Cortex of kidney (tissue), 1 donor: ENCODE measurements around the gene GPR87.

ENCODE experiments used
- DNase-seq: peaks from one replicate; lab custom pipeline; 2025; lab: John Stamatoyannopoulos, UW

Gene GPR87

GRCh38 chr3:151316267-151316991, at the start of gene GPR87:
Gene GPR87 (minus strand): TSS chr3:151316820. CDS start chr3:151300100, 16,720 bp downstream.
- no peak for DNase-seq

GRCh38 chr3:151362751-151363174, 46.1 kb upstream of the GPR87 start:
- DNase-seq: no peak

GRCh38 chr3:151357463-151357850, 40.8 kb upstream of the GPR87 start:
- no peak for DNase-seq

GRCh38 chr3:151356794-151357462, 40.3 kb upstream of the GPR87 start:
- no peak for DNase-seq

GRCh38 chr3:151351648-151352047, 35.0 kb upstream of the GPR87 start:
- no peak for DNase-seq

- DNase-seq: no peak
Measured at GRCh38 chr3:151351219-151351618, 34.6 kb upstream of the GPR87 start.

GRCh38 chr3:151350656-151351055, 34.0 kb upstream of the GPR87 start:
- no peak for DNase-seq

GRCh38 chr3:151347432-151347831, 30.8 kb upstream of the GPR87 start:
- no peak for DNase-seq

- DNase-seq: no peak
Measured at GRCh38 chr3:151346292-151346691, 29.7 kb upstream of the GPR87 start.

- DNase-seq: no peak
Measured at GRCh38 chr3:151345859-151346258, 29.2 kb upstream of the GPR87 start.

GRCh38 chr3:151331696-151332095, 15.1 kb upstream of the GPR87 start:
- DNase-seq: no peak

GRCh38 chr3:151330899-151331298, 14.3 kb upstream of the GPR87 start:
- DNase-seq: no peak

- no peak for DNase-seq
Measured at GRCh38 chr3:151330379-151330778, 13.8 kb upstream of the GPR87 start.

- no peak for DNase-seq
Measured at GRCh38 chr3:151329363-151329762, 12.7 kb upstream of the GPR87 start, which contains the start of gene P2RY13. Gene P2RY13 (minus strand): TSS chr3:151329549. CDS start chr3:151329528, 21 bp downstream.

- no peak for DNase-seq
Measured at GRCh38 chr3:151328298-151328995, 11.8 kb upstream of the GPR87 start.

GRCh38 chr3:151327571-151328198, 11.1 kb upstream of the GPR87 start:
- DNase-seq: no peak

- DNase-seq: no peak
Measured at GRCh38 chr3:151322511-151322910, 5.9 kb upstream of the GPR87 start.

GRCh38 chr3:151321526-151321925, 4.9 kb upstream of the GPR87 start:
- no peak for DNase-seq

- DNase-seq: no peak
Measured at GRCh38 chr3:151320131-151320530, 3.5 kb upstream of the GPR87 start.

- DNase-seq: no peak
Measured at GRCh38 chr3:151319628-151320027, 3.0 kb upstream of the GPR87 start.

- no peak for DNase-seq
Measured at GRCh38 chr3:151318991-151319390, 2.4 kb upstream of the GPR87 start.

GRCh38 chr3:151318313-151318712, 1.7 kb upstream of the GPR87 start:
- DNase-seq: no peak
